NCI-H524 (cell line): ENCODE measurements around the gene USO1.
"Not testable (repeated sequence)": the region's sequence is repeated elsewhere in the genome, so short reads cannot be mapped to it uniquely, and the experiment has no call there.

Source experiments
- DNase-seq, 2 experiments: peaks; one replicate each; lab custom pipeline; 2025; lab: John Stamatoyannopoulos, UW

USO1 gene, protein sequence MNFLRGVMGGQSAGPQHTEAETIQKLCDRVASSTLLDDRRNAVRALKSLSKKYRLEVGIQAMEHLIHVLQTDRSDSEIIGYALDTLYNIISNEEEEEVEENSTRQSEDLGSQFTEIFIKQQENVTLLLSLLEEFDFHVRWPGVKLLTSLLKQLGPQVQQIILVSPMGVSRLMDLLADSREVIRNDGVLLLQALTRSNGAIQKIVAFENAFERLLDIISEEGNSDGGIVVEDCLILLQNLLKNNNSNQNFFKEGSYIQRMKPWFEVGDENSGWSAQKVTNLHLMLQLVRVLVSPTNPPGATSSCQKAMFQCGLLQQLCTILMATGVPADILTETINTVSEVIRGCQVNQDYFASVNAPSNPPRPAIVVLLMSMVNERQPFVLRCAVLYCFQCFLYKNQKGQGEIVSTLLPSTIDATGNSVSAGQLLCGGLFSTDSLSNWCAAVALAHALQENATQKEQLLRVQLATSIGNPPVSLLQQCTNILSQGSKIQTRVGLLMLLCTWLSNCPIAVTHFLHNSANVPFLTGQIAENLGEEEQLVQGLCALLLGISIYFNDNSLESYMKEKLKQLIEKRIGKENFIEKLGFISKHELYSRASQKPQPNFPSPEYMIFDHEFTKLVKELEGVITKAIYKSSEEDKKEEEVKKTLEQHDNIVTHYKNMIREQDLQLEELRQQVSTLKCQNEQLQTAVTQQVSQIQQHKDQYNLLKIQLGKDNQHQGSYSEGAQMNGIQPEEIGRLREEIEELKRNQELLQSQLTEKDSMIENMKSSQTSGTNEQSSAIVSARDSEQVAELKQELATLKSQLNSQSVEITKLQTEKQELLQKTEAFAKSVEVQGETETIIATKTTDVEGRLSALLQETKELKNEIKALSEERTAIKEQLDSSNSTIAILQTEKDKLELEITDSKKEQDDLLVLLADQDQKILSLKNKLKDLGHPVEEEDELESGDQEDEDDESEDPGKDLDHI

DNA sequence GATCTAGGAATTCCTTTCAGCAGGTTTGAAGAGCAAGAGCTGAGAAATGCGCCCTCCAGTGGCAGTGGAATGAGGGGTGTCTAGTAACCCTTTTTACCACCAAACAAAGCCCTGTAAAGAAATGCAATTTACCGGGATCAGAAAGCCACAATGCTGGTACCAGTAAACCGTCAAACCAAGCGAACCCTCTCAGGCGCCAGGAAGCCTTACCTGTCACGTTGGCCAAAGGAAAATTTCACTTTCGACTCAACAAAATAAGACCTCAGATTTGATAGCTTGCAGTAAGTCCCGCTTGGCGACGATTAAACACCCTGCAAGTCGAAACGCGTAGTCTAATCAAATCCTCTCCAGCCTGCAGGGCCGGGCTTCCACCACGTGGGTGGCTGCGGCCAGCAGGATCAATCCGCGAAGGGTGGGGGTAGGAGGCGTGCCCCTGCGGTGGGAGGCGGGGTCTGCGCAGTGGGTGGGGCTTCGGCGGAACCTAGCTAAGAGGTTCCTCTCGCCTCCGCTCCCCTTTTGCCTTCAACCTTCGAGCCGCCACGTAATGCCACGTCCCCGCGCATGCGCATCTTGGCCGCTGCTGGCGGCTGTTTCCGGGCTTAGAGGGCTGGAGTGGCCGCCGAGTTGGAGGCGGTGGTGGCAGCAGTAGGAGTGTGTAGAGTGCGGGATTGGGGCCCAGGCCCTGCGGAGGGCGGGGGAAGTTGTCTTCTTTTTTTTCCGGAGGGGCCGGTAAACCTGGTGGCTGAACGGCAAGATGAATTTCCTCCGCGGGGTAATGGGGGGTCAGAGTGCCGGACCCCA lies at the start of gene USO1:
TSS of gene USO1 (plus strand) at position 512 of the 801 bp plus-strand sequence. CDS start at position 755, 243 bp downstream.
- DNase-seq, result peak; percentile 88 to 93

DNA sequence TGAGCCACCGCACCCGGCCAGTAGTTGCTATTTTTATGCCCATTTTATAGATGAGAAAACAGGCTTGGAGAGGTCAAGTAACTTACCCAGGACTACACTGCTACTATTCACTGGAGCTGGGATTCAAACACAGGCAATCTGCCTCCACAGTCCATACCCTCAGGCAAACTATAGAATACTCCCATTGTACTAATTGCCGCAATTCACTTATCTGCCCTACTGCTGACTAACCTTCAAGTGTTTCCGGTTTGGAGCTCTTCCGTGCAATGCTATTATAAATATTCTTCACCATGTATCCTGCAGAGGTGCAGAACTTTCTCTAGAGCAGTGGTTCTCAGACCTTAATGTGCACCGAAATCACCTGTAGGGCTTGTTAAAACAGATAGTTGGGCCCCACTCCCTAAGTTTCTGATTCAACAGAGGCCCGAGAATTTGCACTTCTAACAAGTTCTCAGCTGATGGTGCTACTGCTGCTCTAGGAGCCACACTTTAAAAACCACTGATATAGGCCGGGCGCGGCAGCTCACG lies 49.3 kb upstream of the USO1 start:
- no peak for DNase-seq

DNA sequence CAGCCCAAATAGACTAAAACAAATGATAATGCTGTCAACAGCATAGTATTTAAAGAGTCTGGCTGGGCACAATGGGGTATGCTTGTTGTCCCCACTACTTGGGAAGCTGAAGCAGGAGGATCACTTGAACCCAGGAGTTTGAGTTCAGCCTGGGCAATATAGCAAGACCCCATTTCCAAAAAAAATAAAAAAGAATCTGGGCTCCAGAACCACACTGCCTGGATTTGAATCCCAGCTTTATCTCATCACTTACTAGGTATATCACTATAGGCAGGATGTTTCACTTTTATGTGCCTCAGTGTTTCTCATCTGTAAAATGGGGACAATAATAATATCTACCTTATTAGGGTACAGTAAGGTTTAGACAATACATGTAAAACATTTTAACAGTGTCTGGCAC lies 45.9 kb upstream of the USO1 start:
- DNase-seq, result no peak

DNA sequence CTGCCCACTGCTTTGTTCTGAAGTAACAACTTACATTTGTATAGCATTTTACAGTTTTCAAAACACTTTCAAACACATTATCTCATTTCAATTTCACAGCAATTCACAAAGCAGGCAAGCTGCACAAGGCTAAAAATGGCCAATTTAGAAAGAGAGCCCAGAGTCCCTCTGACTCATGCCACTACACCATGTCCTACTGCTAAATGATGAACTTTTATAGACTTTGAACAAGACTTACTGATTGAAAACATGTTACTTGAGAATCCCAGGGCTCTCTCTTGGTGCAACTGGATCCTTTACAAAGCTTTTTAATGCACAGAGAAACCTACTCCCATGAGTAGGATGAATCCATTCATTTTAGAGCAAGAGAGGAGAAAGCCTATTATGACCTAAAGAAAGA lies 45.4 kb upstream of the USO1 start:
- no peak for DNase-seq

DNA sequence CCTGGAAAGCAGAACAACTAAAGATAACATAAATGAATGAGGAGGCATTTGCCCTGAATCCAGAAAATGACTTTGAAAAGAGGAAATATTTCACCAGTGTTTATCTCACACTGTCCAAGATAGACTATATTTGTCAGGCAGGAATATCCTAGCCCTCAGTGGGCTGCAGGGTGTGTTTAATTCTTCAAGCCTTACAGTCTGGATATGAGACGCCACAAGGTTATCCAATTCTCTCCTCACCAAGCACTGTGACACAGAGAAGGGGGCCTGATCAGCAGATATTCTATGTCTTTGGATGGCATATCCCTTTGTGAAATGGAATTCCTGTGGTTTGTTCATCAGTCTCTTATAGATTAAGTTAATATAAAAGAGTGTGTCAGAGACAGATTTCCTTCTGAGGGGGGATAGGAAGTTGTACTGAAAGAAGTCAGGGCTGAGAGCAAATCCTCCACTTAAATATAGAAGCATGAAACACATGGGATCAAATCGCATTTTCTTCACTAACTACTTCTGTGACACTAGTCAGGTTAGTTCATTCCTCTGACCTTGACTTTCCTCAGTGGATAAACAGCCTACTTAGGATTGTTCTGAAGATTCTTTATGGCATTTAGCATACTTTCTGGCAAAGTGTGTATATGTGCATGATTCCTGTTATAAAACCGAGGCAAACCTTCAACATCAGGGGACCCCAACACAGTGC lies 44.4 kb upstream of the USO1 start:
- DNase-seq, result no peak

DNA sequence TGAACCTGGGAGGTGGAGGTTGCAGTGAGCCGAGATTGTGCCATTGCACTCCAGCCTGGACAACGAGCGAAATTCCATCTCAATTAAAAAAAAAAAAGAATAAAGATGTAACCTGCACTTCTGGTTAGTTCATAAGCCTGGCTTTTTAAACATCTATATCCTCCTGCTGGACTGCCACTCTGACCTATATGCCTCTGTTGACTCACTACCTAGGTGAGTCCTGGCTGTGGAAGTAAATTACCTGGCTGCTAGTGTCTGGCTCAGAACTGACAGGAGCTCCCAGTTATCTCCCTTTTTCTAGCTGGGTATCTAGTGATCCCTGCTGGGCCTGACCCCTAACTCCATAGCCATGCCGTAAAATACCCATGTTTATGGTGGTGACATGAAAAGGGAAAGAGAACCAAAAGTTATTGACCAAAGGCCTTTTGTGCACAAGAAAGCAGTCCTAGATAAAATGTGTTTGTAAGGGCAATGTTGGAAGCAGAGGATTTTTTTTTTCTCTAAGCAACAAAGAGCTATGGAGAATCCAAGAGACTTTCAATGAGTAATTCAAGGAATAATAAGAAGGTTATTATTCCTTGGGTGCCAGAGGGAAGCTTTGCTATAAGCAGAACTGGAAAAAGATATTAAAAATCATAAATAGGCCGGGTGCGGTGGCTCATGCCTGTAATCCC lies 40.8 kb upstream of the USO1 start:
- DNase-seq, result no peak

DNA sequence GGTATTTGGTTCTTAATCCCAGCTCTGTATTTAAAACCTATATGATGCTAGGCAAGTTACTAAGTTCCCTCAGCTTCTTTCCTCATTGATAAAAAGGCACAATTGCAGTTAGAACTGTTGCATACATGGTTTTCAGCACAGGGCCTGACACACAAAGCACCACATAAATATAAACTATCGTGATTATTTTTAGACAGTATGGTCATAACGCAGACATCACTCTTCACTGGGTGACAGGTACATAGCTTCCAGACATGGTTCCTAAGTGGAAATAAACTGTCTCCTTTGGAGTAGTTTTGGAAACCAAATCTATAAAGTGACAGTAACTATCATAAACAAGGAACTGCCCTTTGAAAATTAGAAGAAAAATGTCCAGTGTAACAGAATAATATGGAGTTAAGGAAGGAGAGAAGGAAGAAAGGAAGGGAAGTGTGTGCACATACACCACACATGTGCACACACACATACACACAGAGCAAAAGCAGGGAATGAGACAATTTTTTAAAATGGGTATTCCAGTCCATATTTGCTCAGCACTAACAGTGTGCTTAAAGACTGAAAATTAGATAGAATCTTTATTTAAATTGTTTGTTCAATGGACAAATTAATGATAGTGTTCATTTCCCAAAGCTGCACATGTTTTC lies 38.7 kb upstream of the USO1 start:
- DNase-seq, result no peak

GRCh38 chr4:75686346-75686745 lies 38.0 kb upstream of the USO1 start:
- no peak for DNase-seq

DNA sequence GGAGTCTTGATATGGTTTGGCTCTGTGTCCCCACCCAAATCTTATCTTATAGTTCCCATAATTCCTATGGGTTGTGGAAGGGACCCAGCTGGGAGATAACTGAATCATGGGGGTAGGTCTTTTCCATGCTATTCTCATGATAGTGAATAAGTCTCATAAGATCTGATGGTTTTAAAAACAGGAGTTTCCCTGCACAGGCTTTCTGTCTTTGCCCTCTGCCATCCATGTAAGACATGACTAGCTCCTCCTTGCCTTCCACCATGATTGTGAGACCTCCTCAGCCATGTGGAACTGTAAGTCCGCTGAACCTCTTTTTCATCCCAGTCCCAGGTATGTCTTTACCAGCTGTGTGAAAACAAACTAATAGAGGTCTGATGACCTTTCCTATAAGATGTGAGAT lies 37.3 kb upstream of the USO1 start:
- DNase-seq, result not testable (repeated sequence)

DNA sequence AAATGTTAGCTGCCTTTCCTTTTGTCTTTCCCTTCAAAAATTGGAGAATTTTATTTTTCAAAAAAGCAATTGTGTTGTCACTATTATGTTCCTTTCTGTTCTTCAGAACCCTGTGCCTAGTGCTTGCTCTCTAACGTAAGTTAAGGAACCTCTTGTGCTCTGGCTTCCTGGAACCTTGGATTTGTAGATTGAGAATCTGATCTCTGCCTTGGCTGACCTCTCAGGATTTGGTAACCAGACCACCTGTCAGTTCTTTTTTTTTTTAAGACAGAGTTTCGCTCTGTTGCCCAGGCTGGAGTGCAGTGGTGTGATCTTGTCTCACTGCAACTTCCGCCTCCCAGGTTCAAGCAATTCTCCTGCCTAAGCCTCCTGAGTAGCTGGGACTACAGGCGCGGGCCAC lies 32.3 kb upstream of the USO1 start:
- not testable (repeated sequence) for DNase-seq

- no peak for DNase-seq
These were observed 28.3 kb upstream of the USO1 start for GRCh38 chr4:75696071-75696470.

DNA sequence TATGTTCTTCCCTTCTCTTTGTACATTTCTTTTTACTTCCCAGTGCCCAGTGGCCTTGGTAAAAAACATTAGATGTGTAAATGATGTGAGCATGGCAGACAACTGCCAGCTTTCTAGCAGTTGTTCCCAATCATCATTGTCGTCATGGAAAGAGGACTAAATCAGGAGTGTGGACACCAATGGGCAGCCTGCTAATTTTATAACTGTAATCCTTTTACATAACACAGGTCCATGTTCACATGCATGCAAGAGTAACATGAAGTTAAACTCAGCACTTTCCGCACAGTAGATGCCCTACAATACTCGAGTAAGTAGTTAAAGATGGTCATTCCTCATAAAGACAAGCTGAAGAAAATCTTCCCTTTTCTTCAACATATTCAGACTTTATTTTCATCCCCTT lies 27.8 kb upstream of the USO1 start:
- no peak for DNase-seq

DNA sequence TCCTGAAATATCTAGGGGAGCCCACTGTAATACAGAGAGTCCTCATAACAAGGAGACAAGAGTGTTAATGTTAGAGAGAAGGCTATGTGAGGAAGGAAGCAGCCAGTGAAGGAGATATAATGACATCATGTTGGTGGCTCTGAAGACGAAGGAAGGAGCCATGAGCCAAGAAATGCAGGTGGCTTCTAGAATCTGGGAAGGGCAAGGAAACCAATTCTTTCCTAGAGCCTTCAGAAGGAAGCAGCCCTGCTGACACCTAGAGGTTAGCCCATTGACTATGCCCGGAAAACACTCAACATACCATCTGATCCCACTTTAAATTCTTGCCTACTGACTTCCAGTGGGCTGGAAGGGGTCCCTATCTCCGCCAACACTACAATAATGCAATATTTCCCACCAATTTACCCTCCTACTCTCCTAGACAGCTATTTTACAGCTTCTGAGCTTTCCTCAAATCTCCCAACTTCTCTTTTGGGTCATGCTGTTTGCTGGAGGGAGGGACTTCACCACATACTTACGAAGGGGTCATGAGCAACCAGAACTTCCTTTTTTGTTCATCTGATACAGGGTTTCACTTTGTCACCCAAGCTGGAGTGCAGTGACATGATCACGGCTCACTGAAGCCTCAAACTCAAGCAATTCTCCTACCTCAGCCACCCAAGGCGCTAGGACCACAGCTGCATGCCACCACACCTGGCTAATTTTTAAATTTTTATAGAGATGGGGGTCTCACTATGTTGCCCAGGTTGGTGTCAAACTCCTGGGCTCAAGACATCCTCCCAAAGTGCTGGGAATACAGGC lies 26.0 kb upstream of the USO1 start:
- DNase-seq, result no peak

DNA sequence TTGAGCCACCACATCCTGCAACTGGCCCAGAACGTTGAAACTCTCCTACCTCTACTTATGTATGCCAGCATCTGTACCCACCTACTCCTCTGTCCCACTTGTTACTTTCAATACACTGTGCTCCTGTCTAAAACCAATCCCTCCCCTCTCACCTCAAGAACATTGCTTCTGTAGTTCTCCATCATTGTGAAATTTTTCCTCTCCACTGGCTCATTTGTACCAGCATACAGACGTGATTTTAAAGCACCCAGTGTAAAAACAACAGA lies 25.5 kb upstream of the USO1 start:
- no peak for DNase-seq

GRCh38 chr4:75699299-75699698 lies 25.1 kb upstream of the USO1 start:
- DNase-seq, result no peak

DNA sequence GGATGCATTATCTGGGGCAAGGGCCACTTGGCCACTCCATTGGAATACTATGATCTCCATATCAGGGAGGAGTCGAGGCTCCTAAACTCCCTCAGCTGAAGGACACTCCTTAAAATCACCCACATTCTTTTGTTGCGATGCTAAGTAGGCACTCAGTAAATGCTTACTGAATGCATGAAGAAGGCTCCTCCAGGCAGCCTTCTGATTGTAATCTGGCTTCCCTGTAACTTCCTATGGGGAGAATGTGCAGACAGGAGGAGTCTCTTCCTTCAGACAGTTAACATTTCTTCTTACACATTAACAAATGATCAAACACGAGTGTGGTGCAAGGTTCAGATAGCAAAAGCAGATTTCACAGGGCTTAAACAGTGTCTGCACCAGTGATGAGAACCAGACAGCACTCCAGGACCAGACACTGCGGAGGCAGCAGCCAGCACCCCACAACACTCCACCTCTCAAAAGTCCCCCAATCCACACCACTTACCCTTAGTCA lies 21.4 kb upstream of the USO1 start:
- DNase-seq, result no peak

DNA sequence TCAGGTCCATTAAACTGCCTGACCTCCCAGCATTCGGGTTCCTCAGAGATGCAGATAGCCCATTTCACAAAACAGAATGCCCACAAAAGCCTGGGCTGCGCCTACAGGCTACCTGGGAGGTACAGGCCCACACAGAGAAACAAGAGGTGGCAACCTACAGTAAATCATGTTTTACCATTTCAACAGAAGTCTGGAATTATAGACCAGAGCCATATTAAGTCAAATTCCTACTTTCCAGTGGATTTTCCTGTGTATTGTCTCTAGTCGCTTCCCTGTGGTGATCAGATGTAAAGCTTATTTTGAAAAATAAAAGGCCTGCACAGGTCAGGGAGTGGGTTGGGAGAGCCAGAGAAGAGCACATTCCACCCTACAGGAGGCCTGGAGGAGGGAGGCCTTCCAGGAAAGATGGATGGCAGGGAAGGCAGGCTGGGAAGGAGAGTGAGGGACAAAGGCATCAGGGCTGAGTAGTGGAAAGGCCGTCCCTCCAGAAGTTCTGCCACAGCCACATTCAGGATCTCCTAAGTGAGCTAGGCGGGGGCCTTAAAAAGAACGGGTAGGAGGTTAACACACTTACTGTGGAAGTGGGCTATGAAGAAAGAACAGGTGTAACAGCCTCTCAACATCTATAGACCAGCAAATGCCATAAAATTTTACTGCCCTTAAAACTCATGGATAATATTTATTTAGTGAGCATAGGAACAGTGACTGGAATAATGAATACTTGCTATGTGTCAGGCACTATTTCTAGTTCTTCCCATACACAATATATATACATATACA lies 19.0 kb upstream of the USO1 start:
- no peak for DNase-seq

DNA sequence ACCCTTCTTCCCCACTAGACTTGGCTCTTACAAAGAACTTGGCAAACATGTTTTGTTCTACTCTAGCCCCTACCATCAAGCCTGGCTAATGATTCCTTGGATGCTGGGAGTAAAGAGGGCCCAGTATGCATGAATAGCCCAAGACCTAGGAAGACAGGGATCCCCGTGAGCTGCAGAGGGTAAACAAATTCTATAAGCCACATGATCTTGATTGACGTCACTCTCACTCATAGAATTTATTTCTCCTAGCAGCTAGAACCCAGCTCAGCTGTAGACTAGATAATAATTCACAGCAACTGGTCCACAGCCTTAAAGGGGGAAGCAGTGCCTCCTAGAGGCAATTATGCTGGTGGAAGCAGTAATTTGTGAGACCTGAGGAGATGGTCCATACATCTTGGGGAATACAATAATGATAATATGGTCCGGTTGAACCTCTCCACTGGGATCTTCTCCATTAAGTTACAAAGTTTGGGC lies 16.1 kb upstream of the USO1 start:
- no peak for DNase-seq
